Activated naive CD8-positive, alpha-beta T cell treated with anti-CD3 and anti-CD28 coated beads for 36 hours (primary cell): ENCODE measurements around the gene KCNIP3. TPM values are rescaled to one million over a fixed set of nuclear protein-coding genes. Genes with fewer than 3 reads are reported as not detected.

Experiments used
- DNase-seq: peaks from one replicate; pipeline ENCODE4 v3.0.0; 2021
- H3K27ac Mint-ChIP-seq: one replicate; pipeline ENCODE4 v1.8.0; 2022; ENCODE audit warnings: mild to moderate bottlenecking, moderate library complexity, mixed read lengths
- H3K27me3 Mint-ChIP-seq: one replicate; pipeline ENCODE4 v1.8.0; 2022; ENCODE audit warnings: mild to moderate bottlenecking, mixed read lengths
- H3K36me3 Mint-ChIP-seq: one replicate; pipeline ENCODE4 v1.8.0; 2021; ENCODE audit warnings: mild to moderate bottlenecking, mixed read lengths
- H3K4me1 Mint-ChIP-seq: one replicate; pipeline ENCODE4 v1.8.0; 2021; ENCODE audit warnings: mixed read lengths
- H3K4me3 Mint-ChIP-seq: one replicate; pipeline ENCODE4 v1.8.0; 2022; ENCODE audit warnings: mild to moderate bottlenecking, moderate library complexity, mixed read lengths
- H3K9me3 Mint-ChIP-seq: one replicate; pipeline ENCODE4 v1.8.0; 2022; ENCODE audit warnings: mixed read lengths
- total RNA-seq, 2 experiments: library from RNA; stranded (reverse); gene quantifications; one replicate each; pipeline ENCODE4 v1.2.3, GENCODE V29; 2021

KCNIP3 gene
- total RNA-seq, 2 experiments from 2014 or later: not detected

- no peak for DNase-seq
- Mint-ChIP-seq H3K27me3 (no peaks in the 10 kb centered on the region), H3K9me3 (no peaks in the 10 kb centered on the region), H3K27ac (no peak overlapping the region), H3K4me3 (no peak overlapping the region), H3K36me3 (no peaks in the 10 kb centered on the region), H3K4me1 (no peaks in the 10 kb centered on the region)
Observed at GRCh38 chr2:95281786-95282185, 15.4 kb upstream of the KCNIP3 start.

- Mint-ChIP-seq H3K4me1 (no peaks in the 10 kb centered on the region), H3K4me3 (no peak overlapping the region), H3K36me3 (no peaks in the 10 kb centered on the region), H3K27me3 (no peaks in the 10 kb centered on the region), H3K27ac (no peak overlapping the region), H3K9me3 (no peaks in the 10 kb centered on the region)
- DNase-seq: no peak
Observed at GRCh38 chr2:95282458-95282857, 14.7 kb upstream of the KCNIP3 start.

GRCh38 chr2:95283562-95283961 lies 13.6 kb upstream of the KCNIP3 start:
- Mint-ChIP-seq H3K27ac (no peak overlapping the region), H3K36me3 (no peaks in the 10 kb centered on the region), H3K27me3 (no peaks in the 10 kb centered on the region), H3K4me1 (no peaks in the 10 kb centered on the region), H3K9me3 (no peaks in the 10 kb centered on the region), H3K4me3 (no peak overlapping the region)
- no peak for DNase-seq

GRCh38 chr2:95284886-95285541 lies 12.1 kb upstream of the KCNIP3 start:
- no peak overlapping the region for H3K27ac Mint-ChIP-seq
- DNase-seq: no peak
- no peaks in the 10 kb centered on the region for H3K4me1 Mint-ChIP-seq
- peaks cover 2% of the 10 kb centered on the region for H3K9me3 Mint-ChIP-seq
- no peak overlapping the region for H3K4me3 Mint-ChIP-seq
- H3K27me3 Mint-ChIP-seq: no peaks in the 10 kb centered on the region
- no peaks in the 10 kb centered on the region for H3K36me3 Mint-ChIP-seq

- H3K9me3 Mint-ChIP-seq: peaks cover 8% of the 10 kb centered on the region
- no peaks in the 10 kb centered on the region for H3K27me3 Mint-ChIP-seq
- no peaks in the 10 kb centered on the region for H3K4me1 Mint-ChIP-seq
- H3K4me3 Mint-ChIP-seq: no peak overlapping the region
- no peak for DNase-seq
- peaks cover 2% of the 10 kb centered on the region for H3K36me3 Mint-ChIP-seq
- H3K27ac Mint-ChIP-seq: no peak overlapping the region
Observed at GRCh38 chr2:95285542-95285932, 11.6 kb upstream of the KCNIP3 start.

GRCh38 chr2:95287336-95287735 lies 9.8 kb upstream of the KCNIP3 start:
- Mint-ChIP-seq H3K36me3 (peaks cover 5% of the 10 kb centered on the region), H3K4me3 (no peak overlapping the region), H3K27ac (no peak overlapping the region), H3K4me1 (no peaks in the 10 kb centered on the region), H3K9me3 (peaks cover 13% of the 10 kb centered on the region), H3K27me3 (no peaks in the 10 kb centered on the region)
- no peak for DNase-seq

- H3K4me3 Mint-ChIP-seq: no peak overlapping the region
Observed at GRCh38 chr2:95287806-95288205, 9.3 kb upstream of the KCNIP3 start.

GRCh38 chr2:95289253-95289652 lies 7.9 kb upstream of the KCNIP3 start:
- Mint-ChIP-seq H3K27me3 (no peaks in the 10 kb centered on the region), H3K9me3 (peaks cover 13% of the 10 kb centered on the region), H3K36me3 (peaks cover 5% of the 10 kb centered on the region)

More at GRCh38 chr2:95287806-95288205, 9.3 kb upstream of the KCNIP3 start:
- Mint-ChIP-seq H3K27ac (no peak overlapping the region), H3K27me3 (no peaks in the 10 kb centered on the region), H3K9me3 (peaks cover 13% of the 10 kb centered on the region), H3K4me1 (no peaks in the 10 kb centered on the region), H3K36me3 (peaks cover 5% of the 10 kb centered on the region)
- no peak for DNase-seq

GRCh38 chr2:95291222-95291621 lies 5.9 kb upstream of the KCNIP3 start:
- Mint-ChIP-seq H3K27me3 (peaks cover 1% of the 10 kb centered on the region), H3K9me3 (peaks cover 13% of the 10 kb centered on the region), H3K36me3 (peaks cover 5% of the 10 kb centered on the region), H3K4me3 (no peak overlapping the region), H3K4me1 (no peaks in the 10 kb centered on the region), H3K27ac (no peak overlapping the region)
- no peak for DNase-seq

More at GRCh38 chr2:95289253-95289652, 7.9 kb upstream of the KCNIP3 start:
- H3K4me3 Mint-ChIP-seq: no peak overlapping the region
- H3K27ac Mint-ChIP-seq: no peak overlapping the region
- no peaks in the 10 kb centered on the region for H3K4me1 Mint-ChIP-seq
- DNase-seq: no peak

- no peak overlapping the region for H3K27ac Mint-ChIP-seq
- H3K4me1 Mint-ChIP-seq: no peaks in the 10 kb centered on the region
- peaks cover 7% of the 10 kb centered on the region for H3K27me3 Mint-ChIP-seq
- no peak overlapping the region for H3K4me3 Mint-ChIP-seq
- no peak for DNase-seq
- H3K36me3 Mint-ChIP-seq: peaks cover 5% of the 10 kb centered on the region
- peaks cover 13% of the 10 kb centered on the region for H3K9me3 Mint-ChIP-seq
Observed at GRCh38 chr2:95292623-95293260, 4.4 kb upstream of the KCNIP3 start.

GRCh38 chr2:95294579-95295250 lies 2.4 kb upstream of the KCNIP3 start:
- Mint-ChIP-seq H3K9me3 (peaks cover 13% of the 10 kb centered on the region), H3K4me1 (no peaks in the 10 kb centered on the region), H3K4me3 (no peak overlapping the region), H3K36me3 (peaks cover 5% of the 10 kb centered on the region), H3K27ac (no peak overlapping the region), H3K27me3 (peaks cover 7% of the 10 kb centered on the region)
- no peak for DNase-seq

- no peaks in the 10 kb centered on the region for H3K4me1 Mint-ChIP-seq
- no peak overlapping the region for H3K27ac Mint-ChIP-seq
- H3K27me3 Mint-ChIP-seq: peaks cover 7% of the 10 kb centered on the region
- peaks cover 7% of the 10 kb centered on the region for H3K9me3 Mint-ChIP-seq
- no peak overlapping the region for H3K4me3 Mint-ChIP-seq
- no peak for DNase-seq
- H3K36me3 Mint-ChIP-seq: peaks cover 4% of the 10 kb centered on the region
Observed at GRCh38 chr2:95295376-95295775, 1.8 kb upstream of the KCNIP3 start.

- Mint-ChIP-seq H3K27me3 (peaks cover 7% of the 10 kb centered on the region), H3K4me1 (no peaks in the 10 kb centered on the region), H3K4me3 (no peak overlapping the region), H3K36me3 (no peaks in the 10 kb centered on the region), H3K27ac (no peak overlapping the region), H3K9me3 (peaks cover 2% of the 10 kb centered on the region)
- DNase-seq: no peak
Observed at GRCh38 chr2:95296011-95296410, 1.1 kb upstream of the KCNIP3 start.

- peaks cover 7% of the 10 kb centered on the region for H3K27me3 Mint-ChIP-seq
- no peaks in the 10 kb centered on the region for H3K4me1 Mint-ChIP-seq
- H3K27ac Mint-ChIP-seq: no peak overlapping the region
- no peak for DNase-seq
- no peak overlapping the region for H3K4me3 Mint-ChIP-seq
- H3K36me3 Mint-ChIP-seq: no peaks in the 10 kb centered on the region
- no peaks in the 10 kb centered on the region for H3K9me3 Mint-ChIP-seq
Observed at GRCh38 chr2:95297639-95298395, 670 bp downstream of the KCNIP3 start.

- no peaks in the 10 kb centered on the region for H3K4me1 Mint-ChIP-seq
- H3K27me3 Mint-ChIP-seq: peaks cover 7% of the 10 kb centered on the region
Observed at GRCh38 chr2:95298486-95299111, 1.5 kb downstream of the KCNIP3 start.

More at GRCh38 chr2:95298486-95299111, 1.5 kb downstream of the KCNIP3 start:
- Mint-ChIP-seq H3K4me3 (no peak overlapping the region), H3K27ac (no peak overlapping the region), H3K36me3 (no peaks in the 10 kb centered on the region), H3K9me3 (no peaks in the 10 kb centered on the region)
- DNase-seq: no peak
